Trophoblast cell (in vitro differentiated cells and primary cell): ENCODE results near the gene ATG4D.
A peak's percentile ranks its signal among the peaks of the same experiment; 100 is the strongest.

Source experiments
- DNase-seq, 2 donors: peaks; one replicate each; pipeline ENCODE4 v3.0.0-alpha.2; 2016
- H2AFZ ChIP-seq: 2 replicates; pipeline ENCODE4 v1.6.1; 2013; ENCODE audit warnings: low read length, moderate library complexity, mild to moderate bottlenecking; ENCODE audit not compliant: insufficient read depth, poor library complexity
- H2AK5ac ChIP-seq: 2 replicates; pipeline ENCODE4 v1.6.1; 2013; ENCODE audit warnings: mild to moderate bottlenecking, low read length
- H2BK120ac ChIP-seq: 2 replicates; pipeline ENCODE4 v1.6.1; 2013; ENCODE audit warnings: low read length, mild to moderate bottlenecking, moderate library complexity; ENCODE audit not compliant: insufficient read depth, poor library complexity
- H2BK12ac ChIP-seq: 2 replicates; pipeline ENCODE4 v1.6.1; 2013; ENCODE audit warnings: mild to moderate bottlenecking, low read length, moderate library complexity
- H2BK5ac ChIP-seq: 2 replicates; pipeline ENCODE4 v1.6.1; 2013; ENCODE audit warnings: low read length, low read depth, moderate library complexity, mild to moderate bottlenecking; ENCODE audit not compliant: poor library complexity
- H3K14ac ChIP-seq: 2 replicates; pipeline ENCODE4 v1.6.1; 2013; ENCODE audit warnings: mild to moderate bottlenecking, low read length
- H3K18ac ChIP-seq: 2 replicates; pipeline ENCODE4 v1.6.1; 2013; ENCODE audit warnings: mild to moderate bottlenecking, low read length
- H3K23ac ChIP-seq: 2 replicates; pipeline ENCODE4 v1.6.1; 2013; ENCODE audit warnings: low read length
- H3K27ac ChIP-seq: 2 replicates; pipeline ENCODE4 v1.5.1; 2013; ENCODE audit warnings: low read depth, mild to moderate bottlenecking, inconsistent platforms, low read length, moderate library complexity
- H3K27me3 ChIP-seq: 2 replicates; pipeline ENCODE4 v1.6.1; 2013; ENCODE audit warnings: inconsistent platforms, mild to moderate bottlenecking, low read length, moderate library complexity; ENCODE audit not compliant: insufficient read depth
- H3K36me3 ChIP-seq, 2 experiments: 1 replicate in 1 of 2; 2 replicates in 1 of 2; pipeline ENCODE4 v1.6.1; 2013; ENCODE audit warnings: low read length in 2 of 2, mild to moderate bottlenecking in 2 of 2, moderate library complexity in 1 of 2; ENCODE audit not compliant: insufficient read depth in 2 of 2, control insufficient read depth in 1 of 2
- H3K4ac ChIP-seq: 2 replicates; pipeline ENCODE4 v1.6.1; 2013; ENCODE audit warnings: low read depth, mild to moderate bottlenecking, low read length, moderate library complexity
- H3K4me1 ChIP-seq, 2 experiments: 1 replicate in 1 of 2; 2 replicates in 1 of 2; pipeline ENCODE4 v1.6.1; 2013; ENCODE audit warnings: low read length in 2 of 2, mild to moderate bottlenecking in 2 of 2, moderate library complexity in 1 of 2; ENCODE audit not compliant: insufficient read depth in 2 of 2, control insufficient read depth in 1 of 2
- H3K4me2 ChIP-seq: 2 replicates; pipeline ENCODE4 v1.6.1; 2013; ENCODE audit warnings: inconsistent platforms, mild to moderate bottlenecking, low read length, moderate library complexity
- H3K4me3 ChIP-seq: 2 replicates; pipeline ENCODE4 v1.5.1; 2013; ENCODE audit warnings: mild to moderate bottlenecking, low read depth, low read length, inconsistent platforms
- H3K79me1 ChIP-seq: one replicate; pipeline ENCODE4 v1.6.1; 2013; ENCODE audit warnings: low read length
- H3K79me2 ChIP-seq: 2 replicates; pipeline ENCODE4 v1.6.1; 2013; ENCODE audit warnings: low read length, mild to moderate bottlenecking; ENCODE audit not compliant: control insufficient read depth, insufficient read depth, poor library complexity
- H3K9ac ChIP-seq: 2 replicates; pipeline ENCODE4 v1.6.1; 2013; ENCODE audit warnings: mild to moderate bottlenecking, low read length
- H3K9me3 ChIP-seq: 2 replicates; pipeline ENCODE4 v1.6.1; 2013; ENCODE audit warnings: low read depth, mild to moderate bottlenecking, control low read depth, inconsistent platforms, low read length; ENCODE audit not compliant: insufficient read depth
- H4K12ac ChIP-seq: 2 replicates; pipeline ENCODE4 v1.6.1; 2013; ENCODE audit warnings: low read depth, mild to moderate bottlenecking, low read length, moderate library complexity
- H4K8ac ChIP-seq: 2 replicates; pipeline ENCODE4 v1.6.1; 2013; ENCODE audit warnings: low read depth, mild to moderate bottlenecking, low read length, moderate library complexity
- H4K91ac ChIP-seq: one replicate; pipeline ENCODE4 v1.6.1; 2013; ENCODE audit warnings: low read depth, mild to moderate bottlenecking, low read length, moderate library complexity
- WGBS: extraction: QIAGEN DNeasy Blood & Tissue Kit; methylation state at CpG from one replicate; pipeline ENCODE4 v1.1.7; 2013; ENCODE audit warnings: missing lambda C conversion rate; ENCODE audit not compliant: insufficient read length, insufficient coverage; ENCODE audit errors: extremely low coverage; 5-methylcytosine and 5-hydroxymethylcytosine counted together

ATG4D gene

GRCh38 chr19:10575011-10575716, 31.5 kb downstream of the ATG4D start:
- no peak overlapping the region for H2AK5ac ChIP-seq
- H3K9me3 ChIP-seq = peaks cover 2% of the 10 kb centered on the region
- no peak overlapping the region for H2BK5ac ChIP-seq
- no peak overlapping the region for H3K4ac ChIP-seq
- no peak overlapping the region for H2BK12ac ChIP-seq
- no peaks in the 10 kb centered on the region for H3K79me1 ChIP-seq
- no peak overlapping the region for H2AFZ ChIP-seq
- H3K27ac ChIP-seq = no peak overlapping the region
- no peak for DNase-seq
- H4K8ac ChIP-seq = no peak overlapping the region
- H3K4me3 ChIP-seq = no peak overlapping the region
- peaks cover 33 to 35% of the 10 kb centered on the region in 2 experiments for H3K36me3 ChIP-seq
- H3K79me2 ChIP-seq = no peaks in the 10 kb centered on the region
- no peak overlapping the region for H3K14ac ChIP-seq
- H2BK120ac ChIP-seq = no peak overlapping the region
- no peak overlapping the region for H3K23ac ChIP-seq
- no peak overlapping the region for H3K4me2 ChIP-seq
- WGBS = no CpG with 5 or more reads among the region's 6 CpGs
- H3K18ac ChIP-seq = no peak overlapping the region
- no peak overlapping the region for H3K9ac ChIP-seq
- no peak overlapping the region for H4K91ac ChIP-seq
- H3K4me1 ChIP-seq = peaks cover 0 to 2% of the 10 kb centered on the region in 2 experiments
- H3K27me3 ChIP-seq = no peaks in the 10 kb centered on the region
- H4K12ac ChIP-seq = no peak overlapping the region

- Histone ChIP-seq H2AFZ (no peak overlapping the region), H3K9me3 (peaks cover 2% of the 10 kb centered on the region), H3K9ac (no peak overlapping the region), H2AK5ac (no peak overlapping the region), H3K79me1 (no peaks in the 10 kb centered on the region), H3K23ac (no peak overlapping the region), H3K4ac (no peak overlapping the region), H3K4me1 (peaks cover 0 to 5% of the 10 kb centered on the region in 2 experiments), H4K91ac (no peak overlapping the region), H3K14ac (no peak overlapping the region), H2BK12ac (no peak overlapping the region), H3K4me2 (no peak overlapping the region), H3K27me3 (no peaks in the 10 kb centered on the region), H2BK120ac (no peak overlapping the region), H2BK5ac (no peak overlapping the region), H3K4me3 (no peak overlapping the region), H3K27ac (no peak overlapping the region), H3K18ac (no peak overlapping the region), H3K79me2 (no peaks in the 10 kb centered on the region), H4K8ac (no peak overlapping the region), H3K36me3 (peaks cover 49 to 53% of the 10 kb centered on the region in 2 experiments), H4K12ac (no peak overlapping the region)
- DNase-seq = no peak
- no CpG with 5 or more reads among the region's 6 CpGs for WGBS
Observed at GRCh38 chr19:10577951-10578350, 34.2 kb downstream of the ATG4D start.

GRCh38 chr19:10580979-10581631, 37.4 kb downstream of the ATG4D start:
- no peak overlapping the region for H2BK12ac ChIP-seq
- H3K36me3 ChIP-seq = peaks cover 46 to 50% of the 10 kb centered on the region in 2 experiments
- H4K91ac ChIP-seq = no peak overlapping the region
- H3K27me3 ChIP-seq = no peaks in the 10 kb centered on the region
- no peak overlapping the region for H3K14ac ChIP-seq
- no peak overlapping the region for H3K27ac ChIP-seq
- H2AFZ ChIP-seq = no peak overlapping the region
- no peak overlapping the region for H3K4me2 ChIP-seq
- H4K8ac ChIP-seq = no peak overlapping the region
- no peak overlapping the region for H3K23ac ChIP-seq
- no peaks in the 10 kb centered on the region for H3K79me2 ChIP-seq
- no peak overlapping the region for H3K4me3 ChIP-seq
- peaks cover 0 to 5% of the 10 kb centered on the region in 2 experiments for H3K4me1 ChIP-seq
- peak overlapping the region; percentile 20 for H2AK5ac ChIP-seq
- H2BK5ac ChIP-seq = no peak overlapping the region
- peaks cover 3% of the 10 kb centered on the region for H3K9me3 ChIP-seq
- no peak overlapping the region for H3K9ac ChIP-seq
- H3K18ac ChIP-seq = no peak overlapping the region
- no CpG with 5 or more reads among the region's 31 CpGs for WGBS
- H4K12ac ChIP-seq = no peak overlapping the region
- DNase-seq = peak; percentile 92 to 97
- H2BK120ac ChIP-seq = no peak overlapping the region
- no peaks in the 10 kb centered on the region for H3K79me1 ChIP-seq
- H3K4ac ChIP-seq = no peak overlapping the region

GRCh38 chr19:10582091-10582490, 38.4 kb downstream of the ATG4D start:
- no peaks in the 10 kb centered on the region for H3K27me3 ChIP-seq
- no peak overlapping the region for H2BK12ac ChIP-seq
- H3K14ac ChIP-seq = no peak overlapping the region
- H3K79me1 ChIP-seq = peaks cover 3% of the 10 kb centered on the region
- H3K27ac ChIP-seq = no peak overlapping the region
- H2AFZ ChIP-seq = no peak overlapping the region
- no peak overlapping the region for H3K18ac ChIP-seq
- H2AK5ac ChIP-seq = no peak overlapping the region
- no peak overlapping the region for H4K12ac ChIP-seq
- no peak overlapping the region for H3K4me3 ChIP-seq
- no peak overlapping the region for H4K91ac ChIP-seq
- no peak overlapping the region for H3K4ac ChIP-seq
- DNase-seq = no peak
- H2BK5ac ChIP-seq = no peak overlapping the region
- H3K79me2 ChIP-seq = peaks cover 3% of the 10 kb centered on the region
- peaks cover 42 to 46% of the 10 kb centered on the region in 2 experiments for H3K36me3 ChIP-seq
- no peak overlapping the region for H3K4me2 ChIP-seq
- no peak overlapping the region for H3K23ac ChIP-seq
- peaks cover 0 to 7% of the 10 kb centered on the region in 2 experiments for H3K4me1 ChIP-seq
- no CpG with 5 or more reads among the region's 13 CpGs for WGBS
- H4K8ac ChIP-seq = no peak overlapping the region
- H2BK120ac ChIP-seq = no peak overlapping the region
- H3K9ac ChIP-seq = no peak overlapping the region
- peaks cover 3% of the 10 kb centered on the region for H3K9me3 ChIP-seq
